VCaP (cell line): ENCODE data around the gene ZNF248.
A peak's percentile ranks its signal among the peaks of the same experiment; 100 is the strongest.

Source experiments
- H3K27ac ChIP-seq: fragments of 450-650 bp; 2 replicates; pipeline ENCODE4 v1.5.1; 2017
- CTCF ChIP-seq: fragments of 450-650 bp; conservative IDR thresholded peaks from 2 replicates; pipeline ENCODE4 v1.5.1; 2017; ENCODE audit warnings: mild to moderate bottlenecking, moderate library complexity

Gene ZNF248

GRCh38 chr10:37857287-37858211, at the start of gene ZNF248:
ZNF248 (minus strand) TSS chr10:37857610; CDS start chr10:37856310, 1,300 bp downstream.
- peak within 1 kb of the TSS; percentile 98 for H3K27ac ChIP-seq
- TF ChIP-seq CTCF: no peak; the same call in 1 of the 2 replicates

DNA sequence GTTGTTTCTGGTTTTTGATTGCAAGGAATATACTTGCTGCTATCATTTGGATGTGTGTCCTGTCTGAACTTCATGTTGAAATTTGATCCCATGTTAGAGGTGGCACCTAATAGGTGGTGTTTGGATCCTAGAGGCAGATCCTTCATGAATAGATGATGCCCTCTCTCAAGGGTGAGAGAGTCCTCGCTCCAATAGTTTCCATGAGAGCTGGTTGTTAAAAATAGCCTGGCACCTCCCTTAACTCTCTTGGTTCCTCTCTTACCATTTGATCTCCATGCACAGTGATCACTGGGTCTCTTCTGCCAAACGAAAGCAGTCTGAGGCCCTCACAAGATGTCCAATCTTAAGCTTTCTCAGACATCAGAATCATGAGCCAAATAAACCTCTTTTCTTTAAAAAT, 49.0 kb upstream of the ZNF248 start:
- no peak overlapping the region for H3K27ac ChIP-seq
- no peak for TF ChIP-seq CTCF

GRCh38 chr10:37896436-37896835, 39.0 kb upstream of the ZNF248 start:
- TF ChIP-seq CTCF: no peak
- no peak overlapping the region for H3K27ac ChIP-seq

DNA sequence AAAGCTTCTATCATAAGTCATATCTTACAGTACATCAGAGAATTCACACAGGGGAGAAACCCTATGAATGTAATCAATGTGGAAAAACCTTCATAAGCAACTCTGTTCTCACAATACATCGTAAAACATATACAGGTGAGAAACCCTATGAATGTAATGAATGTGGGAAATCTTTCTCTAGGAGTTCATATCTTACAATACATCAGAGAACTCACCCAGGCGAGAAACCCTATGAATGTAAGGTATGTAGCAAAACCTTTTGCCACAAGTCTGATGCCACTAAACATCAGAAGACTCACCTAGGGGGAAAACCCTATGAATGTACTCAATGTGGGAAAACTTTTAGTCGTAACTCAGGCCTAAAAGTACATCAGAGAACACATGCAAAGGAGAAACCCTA, 38.3 kb upstream of the ZNF248 start:
- no peak for TF ChIP-seq CTCF
- no peak overlapping the region for H3K27ac ChIP-seq

GRCh38 chr10:37885850-37886249, 28.4 kb upstream of the ZNF248 start:
- no peak for TF ChIP-seq CTCF
- no peak overlapping the region for H3K27ac ChIP-seq

GRCh38 chr10:37872955-37873354, 15.5 kb upstream of the ZNF248 start:
- no peak overlapping the region for H3K27ac ChIP-seq
- TF ChIP-seq CTCF: no peak

- no peak for TF ChIP-seq CTCF
- H3K27ac ChIP-seq: no peak overlapping the region
Observed at GRCh38 chr10:37872283-37872682, 14.9 kb upstream of the ZNF248 start.
